Peyer's patch (tissue), 4 donors: Measurements from ENCODE around the gene PDE4D.

Experiments
- CTCF ChIP-seq, 6 experiments: fragments of 450-650 bp in 4 of 6; fragments of 200-600 bp in 2 of 6; sonication (generic) in 1 of 6; IDR thresholded peaks; one replicate each; pipeline ENCODE4 v1.5.1; 2017 to 2019; ENCODE audit warnings: antibody characterized with exemption in 6 of 6, mild to moderate bottlenecking in 3 of 6, moderate library complexity in 1 of 6
- POLR2A ChIP-seq, 2 donors: fragments of 450-650 bp; IDR thresholded peaks; one replicate each; pipeline ENCODE4 v1.5.1; 2017; ENCODE audit warnings: antibody characterized with exemption in 2 of 2, mild to moderate bottlenecking in 2 of 2, moderate library complexity in 2 of 2

GRCh38 chr5:59100875-59101274 lies 792.7 kb downstream of the PDE4D start:
- no peak for TF ChIP-seq POLR2A (IDR thresholded peaks at IDR 0.05)
- no peak for TF ChIP-seq CTCF (IDR thresholded peaks at IDR 0.05)
